PC-3 (cell line): ENCODE measurements around the gene CA10. TPM values are rescaled to one million over a fixed set of nuclear protein-coding genes. Genes with fewer than 3 reads are reported as not detected.

Experiments used
- ATAC-seq: fragments of 200-7000 bp; cut with Tn5 transposase; 2 replicates; pipeline ENCODE4 v1.9.1; 2020; ENCODE audit warnings: mild to moderate bottlenecking, moderate library complexity
- BruUV-seq: library from RNA; stranded (reverse); fragments of 400-500 nt; replicated peaks from 2 replicates; lab custom pipeline; 2021; lab: Mats Ljungman, UMichigan
- CTCF ChIA-PET: fragments of 300-600 bp; sonication (Branson Sonifier 250); formaldehyde crosslinking; loops from one replicate; lab custom pipeline; 2022; ENCODE audit warnings: antibody characterized with exemption; lab: Charles Lee
- POLR2A ChIA-PET: fragments of 300-600 bp; sonication (Branson Sonifier 250); formaldehyde crosslinking; loops from one replicate; lab custom pipeline; 2022; ENCODE audit warnings: antibody characterized with exemption; ENCODE audit not compliant: unreplicated experiment; lab: Charles Lee
- DNase-seq: peaks from one replicate; pipeline ENCODE4 v3.0.0-alpha.2; 2015
- H2AFZ ChIP-seq: fragments of 300-600 bp; sonication (generic); 2 replicates; pipeline ENCODE4 v1.6.0; 2016; ENCODE audit warnings: antibody characterized with exemption, low read length
- H3F3A ChIP-seq: fragments of 300-600 bp; sonication (generic); one replicate; pipeline ENCODE4 v1.6.0; 2017; ENCODE audit warnings: antibody characterized with exemption, low read length, control low read depth, mild to moderate bottlenecking; ENCODE audit not compliant: unreplicated experiment
- H3K27ac ChIP-seq: fragments of 300-600 bp; sonication (generic); 2 replicates; pipeline ENCODE4 v1.5.1; 2016; ENCODE audit warnings: mild to moderate bottlenecking, low read length
- H3K27me3 ChIP-seq: fragments of 300-600 bp; sonication (generic); 2 replicates; pipeline ENCODE4 v1.6.1; 2016; ENCODE audit warnings: low read length, mixed read lengths
- H3K36me3 ChIP-seq: fragments of 300-600 bp; sonication (generic); 2 replicates; pipeline ENCODE4 v1.6.1; 2016; ENCODE audit warnings: low read depth, mixed run types, low read length, mixed read lengths
- H3K4me1 ChIP-seq: fragments of 300-600 bp; sonication (generic); 2 replicates; pipeline ENCODE4 v1.5.1; 2016; ENCODE audit warnings: low read length; ENCODE audit not compliant: insufficient read depth
- H3K4me2 ChIP-seq: fragments of 300-600 bp; sonication (generic); 2 replicates; pipeline ENCODE4 v1.6.0; 2016; ENCODE audit warnings: low read length
- H3K4me3 ChIP-seq: fragments of 300-600 bp; sonication (generic); 2 replicates; pipeline ENCODE4 v1.5.1; 2016; ENCODE audit warnings: mild to moderate bottlenecking, low read length, mixed read lengths
- H3K79me2 ChIP-seq: fragments of 300-600 bp; sonication (generic); 2 replicates; pipeline ENCODE4 v1.6.1; 2017; ENCODE audit warnings: low read length, mixed read lengths
- H3K9ac ChIP-seq: fragments of 300-600 bp; sonication (generic); 2 replicates; pipeline ENCODE4 v1.6.0; 2016; ENCODE audit warnings: mild to moderate bottlenecking, low read length
- H3K9me2 ChIP-seq: fragments of 300-600 bp; sonication (generic); replicated peaks from 2 replicates; pipeline ENCODE4 v1.6.1; 2016; ENCODE audit warnings: mixed run types, low read length, mixed read lengths
- H3K9me3 ChIP-seq: fragments of 300-600 bp; sonication (generic); 2 replicates; pipeline ENCODE4 v1.6.1; 2016; ENCODE audit warnings: low read length, mixed read lengths
- H4K20me1 ChIP-seq: fragments of 300-600 bp; sonication (generic); 2 replicates; pipeline ENCODE4 v1.6.1; 2016; ENCODE audit warnings: low read length, mixed read lengths
- EZH2 ChIP-seq: fragments of 300-600 bp; sonication (generic); IDR thresholded peaks from one replicate; pipeline ENCODE4 v1.6.1; 2017; ENCODE audit warnings: antibody characterized with exemption, mild to moderate bottlenecking, low read length; ENCODE audit not compliant: unreplicated experiment
- EZH2phosphoT487 ChIP-seq: fragments of 300-600 bp; sonication (generic); IDR thresholded peaks from 2 replicates; pipeline ENCODE4 v1.6.1; 2018; ENCODE audit warnings: mild to moderate bottlenecking, antibody characterized with exemption, low read length, borderline replicate concordance
- intact Hi-C: fragments of 100-400 bp; cut with micrococcal nuclease; formaldehyde crosslinking; loops from 2 replicates; pipeline ENCODE4 v1.9.0; 2023
- total RNA-seq: library from RNA; depleted of rRNA; stranded (reverse); fragments of >200 nt; gene quantifications from 2 replicates; pipeline ENCODE4 v1.2.3, GENCODE V29; 2014
- TF ChIP-seq, protein P1 (sequence below): fragments of 300-600 bp; sonication (generic); conservative IDR thresholded peaks from 2 replicates; pipeline ENCODE4 v1.5.1; 2017; ENCODE audit warnings: antibody characterized with exemption, low read depth, mild to moderate bottlenecking, low read length

The CA10 gene
- total RNA-seq, 1 experiment from 2014 or later, result not detected

DNA sequence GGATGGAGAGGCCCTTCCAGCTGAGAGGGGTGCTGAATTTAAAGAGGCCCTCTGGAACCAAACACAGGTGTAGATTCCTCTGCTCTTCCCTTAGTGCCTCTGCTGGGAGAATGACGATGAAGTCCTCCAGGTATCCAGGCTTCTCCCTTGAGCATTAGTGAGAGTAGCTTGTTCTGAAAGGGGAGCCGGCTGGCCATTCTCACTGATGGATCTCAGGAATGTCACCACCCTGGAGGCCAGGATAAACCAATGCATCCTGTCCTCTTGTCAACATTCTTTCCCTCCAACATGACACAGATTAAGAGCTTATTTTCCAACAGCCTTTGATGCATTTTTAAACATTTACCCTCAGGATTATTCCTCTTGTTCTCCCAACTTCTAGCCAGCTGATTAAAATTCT lies 325.5 kb downstream of the CA10 start:
- no peaks in the 10 kb centered on the region for H3K27me3 ChIP-seq
- no peak for ATAC-seq
- CTCF ChIA-PET, result no interaction called here

DNA sequence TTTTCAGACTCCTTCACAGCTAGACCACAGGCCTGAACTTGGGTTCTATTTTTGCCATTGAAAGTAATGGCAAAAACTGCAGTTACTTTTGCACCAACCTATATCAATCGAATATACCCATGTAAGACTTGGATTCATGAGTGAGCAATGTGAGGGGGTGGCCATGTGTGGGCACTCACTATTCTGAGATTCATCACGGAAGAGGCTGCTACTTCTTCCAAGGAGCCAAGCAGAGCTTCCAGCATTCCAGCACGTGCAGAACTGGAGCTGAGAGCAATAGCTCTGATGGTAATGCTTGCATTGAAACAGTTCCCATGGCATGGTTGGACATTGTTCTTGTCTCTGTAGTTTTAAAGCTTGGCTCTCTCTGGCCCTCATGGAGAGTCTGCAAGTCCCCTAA lies 327.6 kb downstream of the CA10 start:
- Histone ChIP-seq H3K36me3 (no peaks in the 10 kb centered on the region), H3K4me1 (no peaks in the 10 kb centered on the region), H4K20me1 (no peaks in the 10 kb centered on the region), H3K27ac (no peak overlapping the region), H3K4me3 (no peak overlapping the region), H3K9me3 (no peaks in the 10 kb centered on the region), H3K9ac (no peak overlapping the region), H3F3A (no peaks in the 10 kb centered on the region), H3K79me2 (no peaks in the 10 kb centered on the region), H3K4me2 (no peak overlapping the region), H3K9me2 (no peaks in the 10 kb centered on the region), H3K27me3 (no peaks in the 10 kb centered on the region), H2AFZ (no peak overlapping the region)
- TF ChIP-seq EZH2phosphoT487 (no peak), EZH2 (no peak)
- TF ChIP-seq, protein P1, sequence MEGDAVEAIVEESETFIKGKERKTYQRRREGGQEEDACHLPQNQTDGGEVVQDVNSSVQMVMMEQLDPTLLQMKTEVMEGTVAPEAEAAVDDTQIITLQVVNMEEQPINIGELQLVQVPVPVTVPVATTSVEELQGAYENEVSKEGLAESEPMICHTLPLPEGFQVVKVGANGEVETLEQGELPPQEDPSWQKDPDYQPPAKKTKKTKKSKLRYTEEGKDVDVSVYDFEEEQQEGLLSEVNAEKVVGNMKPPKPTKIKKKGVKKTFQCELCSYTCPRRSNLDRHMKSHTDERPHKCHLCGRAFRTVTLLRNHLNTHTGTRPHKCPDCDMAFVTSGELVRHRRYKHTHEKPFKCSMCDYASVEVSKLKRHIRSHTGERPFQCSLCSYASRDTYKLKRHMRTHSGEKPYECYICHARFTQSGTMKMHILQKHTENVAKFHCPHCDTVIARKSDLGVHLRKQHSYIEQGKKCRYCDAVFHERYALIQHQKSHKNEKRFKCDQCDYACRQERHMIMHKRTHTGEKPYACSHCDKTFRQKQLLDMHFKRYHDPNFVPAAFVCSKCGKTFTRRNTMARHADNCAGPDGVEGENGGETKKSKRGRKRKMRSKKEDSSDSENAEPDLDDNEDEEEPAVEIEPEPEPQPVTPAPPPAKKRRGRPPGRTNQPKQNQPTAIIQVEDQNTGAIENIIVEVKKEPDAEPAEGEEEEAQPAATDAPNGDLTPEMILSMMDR, result no peak
- POLR2A ChIA-PET, result no interaction called here
- CTCF ChIA-PET, result no interaction called here
- intact Hi-C loops, result no loop called here
- ATAC-seq, result no peak
- no peak for DNase-seq
- BruUV-seq, result no TSS peak

More for the DNA sequence above, 325.5 kb downstream of the CA10 start:
- no peak overlapping the region for H3K9ac ChIP-seq
- no peaks in the 10 kb centered on the region for H4K20me1 ChIP-seq
- POLR2A ChIA-PET, result no interaction called here
- H3K27ac ChIP-seq, result no peak overlapping the region
- DNase-seq, result no peak
- no peaks in the 10 kb centered on the region for H3K9me3 ChIP-seq
- no peaks in the 10 kb centered on the region for H3K4me1 ChIP-seq
- H3K4me3 ChIP-seq, result no peak overlapping the region
- no peaks in the 10 kb centered on the region for H3K36me3 ChIP-seq
- no TSS peak for BruUV-seq
- H2AFZ ChIP-seq, result no peak overlapping the region
- no peak for TF ChIP-seq EZH2
- TF ChIP-seq, protein P1, result no peak
- no peak for TF ChIP-seq EZH2phosphoT487
- H3F3A ChIP-seq, result no peaks in the 10 kb centered on the region
- intact Hi-C loops, result no loop called here
- H3K4me2 ChIP-seq, result no peak overlapping the region
- H3K79me2 ChIP-seq, result no peaks in the 10 kb centered on the region
- H3K9me2 ChIP-seq, result no peaks in the 10 kb centered on the region

DNA sequence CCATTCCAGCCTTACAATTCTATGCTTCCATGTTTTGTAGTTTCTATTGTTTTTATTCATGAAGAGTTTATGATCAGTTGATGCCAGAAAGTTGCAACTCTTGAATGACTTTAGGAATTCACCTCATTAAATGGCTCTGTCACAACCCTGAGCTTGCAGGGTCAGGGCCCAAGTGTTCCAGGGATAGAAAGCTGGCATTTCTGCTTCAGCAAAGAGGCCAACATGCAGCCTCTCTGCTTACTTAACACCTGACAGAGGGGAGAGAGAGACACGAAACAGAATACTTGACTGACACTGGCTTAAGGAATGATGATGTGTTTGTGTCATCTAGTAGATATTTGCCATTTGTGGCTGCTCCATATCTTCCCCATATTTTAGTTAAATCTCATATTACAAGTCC lies 328.1 kb downstream of the CA10 start:
- Histone ChIP-seq H2AFZ (no peak overlapping the region), H3K27me3 (no peaks in the 10 kb centered on the region), H3K9me3 (no peaks in the 10 kb centered on the region), H4K20me1 (no peaks in the 10 kb centered on the region), H3K9me2 (no peaks in the 10 kb centered on the region), H3K4me3 (no peak overlapping the region), H3K4me2 (no peak overlapping the region), H3K36me3 (no peaks in the 10 kb centered on the region), H3K27ac (no peak overlapping the region), H3K79me2 (no peaks in the 10 kb centered on the region), H3F3A (no peaks in the 10 kb centered on the region), H3K9ac (no peak overlapping the region), H3K4me1 (no peaks in the 10 kb centered on the region)
- BruUV-seq, result no TSS peak
- DNase-seq (no peak), ATAC-seq (no peak)
- CTCF ChIA-PET, result no interaction called here
- intact Hi-C loops, result no loop called here
- TF ChIP-seq EZH2 (no peak), EZH2phosphoT487 (no peak)
- TF ChIP-seq, protein P1, result no peak
- POLR2A ChIA-PET, result no interaction called here
